ENCODE results near the gene SLC16A6. TPM values are rescaled to one million over a fixed set of nuclear protein-coding genes. Genes with fewer than 3 reads are reported as not detected.

Gene SLC16A6
- total RNA-seq, 1 experiment from 2014 or later: 0.70 TPM

DNA sequence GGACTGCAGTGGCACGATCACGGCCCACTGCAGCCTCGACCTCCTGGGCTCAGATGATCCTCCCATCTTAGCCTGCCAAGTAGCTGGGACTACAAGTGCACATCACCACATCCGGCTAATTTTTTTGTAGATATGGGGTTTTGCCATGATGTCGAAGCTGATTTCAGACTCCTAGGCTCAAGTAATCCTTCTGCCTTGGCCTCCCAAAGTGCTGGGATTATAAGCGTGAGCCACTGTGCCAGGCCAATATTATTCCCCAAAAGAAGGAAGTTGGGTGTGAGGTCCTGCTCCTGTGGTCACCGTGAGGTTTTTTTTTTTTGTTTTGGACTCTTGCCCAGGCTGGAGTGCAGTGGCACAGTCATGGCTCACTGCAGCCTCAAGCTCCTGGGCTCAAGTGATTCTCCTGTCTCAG, 41.6 kb downstream of the SLC16A6 start:
- CTCF ChIA-PET: interaction anchor here (0.6 to 1.4 kb wide), 2 partner anchors 49 to 201 kb away, joined by 3 to 5 read pairs; no protein-coding TSS in a partner anchor

DNA sequence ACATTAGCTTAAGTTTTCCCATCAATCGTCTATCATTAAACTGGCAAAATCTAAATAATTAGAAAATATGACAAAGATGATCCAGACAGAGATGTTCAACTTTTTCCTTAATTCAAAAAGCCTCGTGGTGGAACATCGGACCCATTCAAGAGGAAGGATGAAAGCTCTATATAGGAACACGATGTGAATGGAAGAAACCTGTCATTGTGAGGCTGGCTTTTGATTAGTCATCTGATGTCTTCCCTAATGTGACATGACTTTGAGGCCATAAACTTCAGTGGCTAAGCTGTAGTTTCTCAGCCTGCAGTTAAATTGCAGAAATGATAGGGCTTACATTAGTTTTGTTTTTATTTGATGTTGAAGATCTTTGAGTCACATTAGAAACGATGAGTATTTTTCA, 42.0 kb downstream of the SLC16A6 start:
- TF ChIP-seq, protein P1, sequence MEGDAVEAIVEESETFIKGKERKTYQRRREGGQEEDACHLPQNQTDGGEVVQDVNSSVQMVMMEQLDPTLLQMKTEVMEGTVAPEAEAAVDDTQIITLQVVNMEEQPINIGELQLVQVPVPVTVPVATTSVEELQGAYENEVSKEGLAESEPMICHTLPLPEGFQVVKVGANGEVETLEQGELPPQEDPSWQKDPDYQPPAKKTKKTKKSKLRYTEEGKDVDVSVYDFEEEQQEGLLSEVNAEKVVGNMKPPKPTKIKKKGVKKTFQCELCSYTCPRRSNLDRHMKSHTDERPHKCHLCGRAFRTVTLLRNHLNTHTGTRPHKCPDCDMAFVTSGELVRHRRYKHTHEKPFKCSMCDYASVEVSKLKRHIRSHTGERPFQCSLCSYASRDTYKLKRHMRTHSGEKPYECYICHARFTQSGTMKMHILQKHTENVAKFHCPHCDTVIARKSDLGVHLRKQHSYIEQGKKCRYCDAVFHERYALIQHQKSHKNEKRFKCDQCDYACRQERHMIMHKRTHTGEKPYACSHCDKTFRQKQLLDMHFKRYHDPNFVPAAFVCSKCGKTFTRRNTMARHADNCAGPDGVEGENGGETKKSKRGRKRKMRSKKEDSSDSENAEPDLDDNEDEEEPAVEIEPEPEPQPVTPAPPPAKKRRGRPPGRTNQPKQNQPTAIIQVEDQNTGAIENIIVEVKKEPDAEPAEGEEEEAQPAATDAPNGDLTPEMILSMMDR (conservative IDR thresholded peaks at IDR 0.05): no peak
- TF ChIP-seq EZH2 (IDR thresholded peaks at IDR 0.05; ENCODE audit: low read depth): no peak
- peaks cover 10% of the 10 kb centered on the region for H3K4me1 ChIP-seq (replicated peaks; ENCODE audit: insufficient read depth)
- no peak for DNase-seq
- CTCF ChIA-PET: interaction anchor here (0.6 to 1.4 kb wide), 2 partner anchors 48 to 202 kb away, joined by 3 to 5 read pairs; no protein-coding TSS in a partner anchor
- H3K9me3 ChIP-seq (ENCODE audit: insufficient read depth, low read depth): no peaks in the 10 kb centered on the region
- 0 out of 2 replicates have a peak, but pooled peaks cover 6% of the 10 kb centered on the region for H3K36me3 ChIP-seq (ENCODE audit: low read depth)
- POLR2A ChIA-PET (ENCODE audit: unreplicated experiment): interaction anchor here (0.7 kb wide), 1 partner anchor 119 kb away, joined by 3 read pairs; no protein-coding TSS in a partner anchor
- H3K4me3 ChIP-seq: peak overlapping the region; percentile 80
- intact Hi-C loops (cut with micrococcal nuclease; ENCODE audit: unreplicated experiment): no loop called here
- no peak overlapping the region for H2AFZ ChIP-seq
- peak overlapping the region; percentile 81 for H3K4me2 ChIP-seq
- no peaks in the 10 kb centered on the region; the same call in 1 of the 2 replicates for H3K79me2 ChIP-seq (ENCODE audit: low read depth)
- peaks cover 20% of the 10 kb centered on the region; the same call in 1 of the 2 replicates for H3F3A ChIP-seq (ENCODE audit: insufficient read depth, low read depth)
- no peaks in the 10 kb centered on the region for H3K27me3 ChIP-seq (ENCODE audit: insufficient read depth, low read depth)
- no TSS peak for BruUV-seq (replicated peaks)
- H4K20me1 ChIP-seq (ENCODE audit: insufficient read depth): no peaks in the 10 kb centered on the region
- H3K27ac ChIP-seq: no peak overlapping the region
- no peaks in the 10 kb centered on the region for H3K9me2 ChIP-seq (ENCODE audit: insufficient read depth)

More for the DNA sequence above, 41.6 kb downstream of the SLC16A6 start:
- H4K20me1 ChIP-seq (ENCODE audit: insufficient read depth): no peaks in the 10 kb centered on the region
- DNase-seq: no peak
- no peak overlapping the region for H2AFZ ChIP-seq
- H3K4me3 ChIP-seq: no peak overlapping the region
- no peaks in the 10 kb centered on the region for H3K9me3 ChIP-seq (ENCODE audit: insufficient read depth, low read depth)
- BruUV-seq (replicated peaks): no TSS peak
- TF ChIP-seq, protein P1 (conservative IDR thresholded peaks at IDR 0.05): no peak
- TF ChIP-seq EZH2 (IDR thresholded peaks at IDR 0.05; ENCODE audit: low read depth): no peak
- peaks cover 20% of the 10 kb centered on the region; the same call in 1 of the 2 replicates for H3F3A ChIP-seq (ENCODE audit: insufficient read depth, low read depth)
- H3K9me2 ChIP-seq (ENCODE audit: insufficient read depth): no peaks in the 10 kb centered on the region
- intact Hi-C loops (cut with micrococcal nuclease; ENCODE audit: unreplicated experiment): no loop called here
- H3K27me3 ChIP-seq (ENCODE audit: insufficient read depth, low read depth): no peaks in the 10 kb centered on the region
- peak overlapping the region; percentile 81; the same call in 1 of the 2 replicates for H3K4me2 ChIP-seq
- POLR2A ChIA-PET (ENCODE audit: unreplicated experiment): no interaction called here
- H3K36me3 ChIP-seq (ENCODE audit: low read depth): 0 out of 2 replicates have a peak, but pooled peaks cover 6% of the 10 kb centered on the region
- no peak overlapping the region for H3K27ac ChIP-seq
- peaks cover 10% of the 10 kb centered on the region for H3K4me1 ChIP-seq (replicated peaks; ENCODE audit: insufficient read depth)
- H3K79me2 ChIP-seq (ENCODE audit: low read depth): no peaks in the 10 kb centered on the region; the same call in 1 of the 2 replicates

DNA sequence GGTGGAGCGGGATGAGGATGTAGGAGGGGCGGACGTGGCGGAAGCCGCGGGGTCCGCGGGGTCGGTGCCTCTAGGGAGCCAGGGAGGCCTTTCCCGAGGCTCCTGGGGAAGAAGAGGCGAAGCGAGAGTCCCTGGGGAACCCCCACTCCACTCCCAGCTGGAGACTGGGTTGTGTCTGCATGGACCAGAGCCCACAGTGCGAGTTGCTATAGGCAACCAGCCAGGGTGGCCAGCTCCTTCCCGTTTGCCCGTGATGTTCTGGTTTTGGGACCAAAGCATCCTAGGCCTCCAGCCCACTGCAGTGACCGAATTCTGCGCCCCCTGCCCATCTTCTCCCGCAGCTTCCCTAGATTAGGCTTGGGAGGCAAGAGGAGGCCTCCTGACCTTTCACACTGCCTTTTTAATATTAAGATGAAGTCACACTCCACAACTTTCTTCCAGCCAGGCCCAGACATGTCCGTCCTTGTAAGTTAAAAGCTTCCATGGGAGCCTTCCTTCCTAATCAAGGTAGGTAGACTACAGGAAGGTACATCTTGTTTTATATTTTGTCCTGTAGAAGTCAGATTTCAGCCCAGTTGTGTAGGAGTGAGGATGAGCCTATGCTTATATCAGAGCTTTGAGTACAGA, 42.6 kb downstream of the SLC16A6 start:
- ChIA-PET CTCF (interaction anchor here (1.4 to 1.6 kb wide), 2 partner anchors 48 to 210 kb away, joined by 5 to 14 read pairs; no protein-coding TSS in a partner anchor), POLR2A (ENCODE audit: unreplicated experiment) (interaction anchor here (0.7 kb wide), 1 partner anchor 120 kb away, joined by 3 read pairs; no protein-coding TSS in a partner anchor)
- TSS peak; percentile 60 for BruUV-seq (replicated peaks)

More for the DNA sequence above, 42.6 kb downstream of the SLC16A6 start:
- Histone ChIP-seq H3K36me3 (ENCODE audit: low read depth) (0 out of 2 replicates have a peak, but pooled peaks cover 6% of the 10 kb centered on the region), H3K27ac (0 out of 2 replicates have a peak overlapping the region, but pooled peaks have one; percentile 63), H2AFZ (peak overlapping the region; percentile 92), H3K9me3 (ENCODE audit: insufficient read depth, low read depth) (no peaks in the 10 kb centered on the region), H3K4me2 (peak overlapping the region; percentile 81), H4K20me1 (ENCODE audit: insufficient read depth) (no peaks in the 10 kb centered on the region), H3K9me2 (ENCODE audit: insufficient read depth) (no peaks in the 10 kb centered on the region), H3K79me2 (ENCODE audit: low read depth) (no peaks in the 10 kb centered on the region; the same call in 1 of the 2 replicates), H3K4me1 (replicated peaks; ENCODE audit: insufficient read depth) (peaks cover 10% of the 10 kb centered on the region), H3F3A (ENCODE audit: insufficient read depth, low read depth) (peaks cover 20% of the 10 kb centered on the region; the same call in 1 of the 2 replicates), H3K27me3 (ENCODE audit: insufficient read depth, low read depth) (no peaks in the 10 kb centered on the region), H3K4me3 (peak overlapping the region; percentile 80)
- DNase-seq: no peak
- TF ChIP-seq, protein P1 (conservative IDR thresholded peaks at IDR 0.05): no peak
- no peak for TF ChIP-seq EZH2 (IDR thresholded peaks at IDR 0.05; ENCODE audit: low read depth)
- intact Hi-C loops (cut with micrococcal nuclease; ENCODE audit: unreplicated experiment): no loop called here

Measured in PC-9 (cell line).